HepG2 (cell line): Measurements from ENCODE around the gene ZNF90. TPM values are rescaled to one million over a fixed set of nuclear protein-coding genes. Genes with fewer than 3 reads are reported as not detected.

ENCODE experiments used
- ATAC-seq: fragments of 200-7000 bp; cut with Tn5 transposase; 3 replicates; pipeline ENCODE4 v1.9.1; 2020; ENCODE audit warnings: mild to moderate bottlenecking, moderate library complexity
- BruUV-seq: library from RNA; stranded (reverse); fragments of 400-500 nt; replicated peaks from 2 replicates; lab custom pipeline; 2021; lab: Mats Ljungman, UMichigan
- CTCF ChIA-PET: fragments of 300-600 bp; formaldehyde crosslinking; extraction: SDS; loops from one replicate; lab custom pipeline; 2021; ENCODE audit warnings: low total read pairs, inconsistent platforms, low intra/inter-chr PET ratio; lab: Yijun Ruan, JAX
- POLR2A ChIA-PET: fragments of 350-600 bp; sonication (Branson Sonifier 250); formaldehyde crosslinking; loops from one replicate; lab custom pipeline; 2020; ENCODE audit warnings: antibody characterized with exemption, inconsistent platforms; lab: Yijun Ruan, JAX
- DNase-seq: peaks from one replicate; pipeline ENCODE4 v3.0.0-alpha.2; 2015; ENCODE audit warnings: low spot score
- FAIRE-seq: peaks from 3 replicates; lab custom pipeline; 2011; peaks lifted over from hg19 to GRCh38; lab: Jason Lieb, UNC
- H2AFZ ChIP-seq: one replicate; pipeline ENCODE4 v1.6.1; 2011; ENCODE audit warnings: low read length, inconsistent platforms
- H3K27ac ChIP-seq: fragments of 300-600 bp; 3 replicates; pipeline ENCODE4 v1.8.0; 2011; ENCODE audit warnings: mixed run types, mild to moderate bottlenecking, mixed read lengths, low read length, inconsistent platforms; ENCODE audit not compliant: insufficient read depth; ENCODE audit errors: extremely low read length
- H3K27me3 ChIP-seq, 2 experiments: fragments of 200-600 bp in 1 of 2; 2 replicates in 1 of 2; 3 replicates in 1 of 2; pipeline versions ENCODE4 v1.6.0 to v1.8.0; 2011; ENCODE audit warnings: low read length in 2 of 2, mild to moderate bottlenecking in 2 of 2, moderate library complexity in 2 of 2, inconsistent platforms in 1 of 2; ENCODE audit not compliant: insufficient read depth in 2 of 2, control insufficient read depth in 1 of 2
- H3K36me3 ChIP-seq, 2 experiments: fragments of 200-600 bp in 1 of 2; replicated peaks in 1 of 2; 2 replicates in 1 of 2; 3 replicates in 1 of 2; pipeline versions ENCODE4 v1.5.1 to v1.8.0; 2011; ENCODE audit warnings: low read length in 2 of 2, inconsistent platforms in 1 of 2; ENCODE audit not compliant: insufficient read depth in 2 of 2, control insufficient read depth in 1 of 2
- H3K4me1 ChIP-seq: 2 replicates; pipeline ENCODE4 v1.5.1; 2012; ENCODE audit warnings: low read length, inconsistent platforms; ENCODE audit not compliant: insufficient read depth
- H3K4me2 ChIP-seq: 2 replicates; pipeline ENCODE4 v1.6.0; 2011; ENCODE audit warnings: low read depth, low read length, inconsistent platforms
- H3K4me3 ChIP-seq, 3 experiments: fragments of 200-600 bp in 1 of 3; sonication (generic), shearing (Covaris generic) in 1 of 3; replicated peaks in 1 of 3; 2 replicates each; pipeline ENCODE4 v1.5.1; 2011 to 2016; ENCODE audit warnings: low read length in 3 of 3, inconsistent platforms in 2 of 3, low read depth in 2 of 3, mild to moderate bottlenecking in 2 of 3, control low read depth in 1 of 3, mixed read lengths in 1 of 3; ENCODE audit not compliant: insufficient read depth in 1 of 3
- H3K79me2 ChIP-seq: one replicate; pipeline ENCODE4 v1.6.1; 2011; ENCODE audit warnings: low read length, inconsistent platforms; ENCODE audit not compliant: insufficient read depth
- H3K9ac ChIP-seq: 2 replicates; pipeline ENCODE4 v1.6.0; 2011; ENCODE audit warnings: mild to moderate bottlenecking, low read depth, low read length, inconsistent platforms; ENCODE audit not compliant: insufficient read depth
- H3K9me3 ChIP-seq: 2 replicates; pipeline ENCODE4 v1.5.1; 2012; ENCODE audit warnings: mild to moderate bottlenecking, low read length
- H4K20me1 ChIP-seq: 2 replicates; pipeline ENCODE4 v1.6.0; 2011; ENCODE audit warnings: inconsistent platforms, mild to moderate bottlenecking, low read length, moderate library complexity; ENCODE audit not compliant: insufficient read depth
- CREM ChIP-seq, 2 experiments: sonication (generic) in 1 of 2; formaldehyde crosslinking in 1 of 2; IDR thresholded peaks; 2 replicates each; pipeline versions ENCODE4 v1.4.0 to v1.6.1; 2016 to 2020; ENCODE audit warnings: antibody characterized with exemption in 1 of 2, mild to moderate bottlenecking in 1 of 2, missing genetic modification reagents in 1 of 2
- ERF ChIP-seq: IDR thresholded peaks from 2 replicates; pipeline ENCODE4 v1.6.1; 2018; ENCODE audit warnings: missing biosample characterization, missing genetic modification reagents
- HNRNPH1 ChIP-seq: fragments of 200-400 bp; formaldehyde crosslinking; optimal IDR thresholded peaks from 2 replicates; pipeline ENCODE3; 2017; ENCODE audit warnings: mild to moderate bottlenecking, low read depth, low read length
- IRF9 ChIP-seq: sonication (generic); formaldehyde crosslinking; IDR thresholded peaks from 2 replicates; pipeline ENCODE4 v1.8.0; 2022; ENCODE audit warnings: missing genetic modification reagents, mild to moderate bottlenecking, borderline replicate concordance
- MED1 ChIP-seq: sonication (generic); formaldehyde crosslinking; IDR thresholded peaks from 2 replicates; pipeline ENCODE4 v1.4.0; 2020; ENCODE audit warnings: missing genetic modification reagents
- SOX5 ChIP-seq: IDR thresholded peaks from 2 replicates; pipeline ENCODE4 v1.6.1; 2016; ENCODE audit warnings: borderline replicate concordance
- ZNF17 ChIP-seq: sonication (generic); formaldehyde crosslinking; IDR thresholded peaks from 2 replicates; pipeline ENCODE4 v1.5.0; 2020; ENCODE audit warnings: mild to moderate bottlenecking, missing genetic modification reagents
- ZNF644 ChIP-seq: IDR thresholded peaks from 2 replicates; pipeline ENCODE4 v1.6.1; 2016; ENCODE audit warnings: low read depth
- WGBS: methylation state at CpG from one replicate; pipeline ENCODE4 v1.1.6; 2017; ENCODE audit warnings: low lambda C conversion rate; 5-methylcytosine and 5-hydroxymethylcytosine counted together
- in situ Hi-C: cut with HindIII; loops from 2 replicates; pipeline ENCODE4 v1.10.0; 2017; ENCODE audit warnings: low pct_unique_long_range_greater_than_20kb; ENCODE audit not compliant: extremely low pct_ligation_motif_present
- intact Hi-C: fragments of 100-400 bp; cut with micrococcal nuclease; formaldehyde crosslinking; loops from one replicate; pipeline ENCODE4 v1.10.0; 2022; ENCODE audit not compliant: unreplicated experiment
- polyA plus RNA-seq, 8 experiments: library from polyadenylated mRNA; depleted of rRNA in 3 of 8; stranded (reverse) in 7 of 8; unstranded in 1 of 8; fragments of >200 nt; fragmentation: Illumina TruSeq in 4 of 8; extraction: Trizol in 4 of 8; gene quantifications; 2 replicates each; pipeline versions ENCODE4 v1.2.1 to v1.2.3, GENCODE V29; 2011 to 2016; ENCODE audit warnings: low read depth in 4 of 8, missing spikeins in 1 of 8, mixed read lengths in 1 of 8; ENCODE audit not compliant: insufficient read depth in 1 of 8
- total RNA-seq, 5 experiments: library from RNA; depleted of rRNA; stranded (reverse); fragments of >200 nt; fragmentation: Illumina TruSeq; extraction: Trizol; gene quantifications; 2 replicates each; pipeline ENCODE4 v1.2.3, GENCODE V29; 2016; ENCODE audit warnings: low read depth in 1 of 5
- TF ChIP-seq, protein P1 (sequence below): sonication (generic); formaldehyde crosslinking; IDR thresholded peaks from 2 replicates; pipeline ENCODE4 v1.4.0; 2020; ENCODE audit warnings: mild to moderate bottlenecking, low read depth, missing genetic modification reagents
- TF ChIP-seq, protein P2 (sequence below): sonication (generic); formaldehyde crosslinking; IDR thresholded peaks from 2 replicates; pipeline ENCODE4 v1.5.1; 2020; ENCODE audit warnings: missing genetic modification reagents, mild to moderate bottlenecking, borderline replicate concordance
- TF ChIP-seq, protein P3 (sequence below): sonication (generic); formaldehyde crosslinking; IDR thresholded peaks from 2 replicates; pipeline ENCODE4 v1.9.0; 2021; ENCODE audit warnings: mild to moderate bottlenecking, missing genetic modification reagents
- TF ChIP-seq, protein P4 (sequence below): IDR thresholded peaks from 2 replicates; pipeline ENCODE4 v1.6.1; 2016; ENCODE audit warnings: missing genetic modification reagents, missing compliant biosample characterization

The ZNF90 gene
- total and polyA plus RNA-seq, 2 of the 13 experiments (the other 11 are each of a cell fraction or from before 2014, with no cell fraction given), result 2.1 to 3.8 TPM

- intact Hi-C loops, result no loop called here
- no peak for ATAC-seq
- TF ChIP-seq, protein P1, sequence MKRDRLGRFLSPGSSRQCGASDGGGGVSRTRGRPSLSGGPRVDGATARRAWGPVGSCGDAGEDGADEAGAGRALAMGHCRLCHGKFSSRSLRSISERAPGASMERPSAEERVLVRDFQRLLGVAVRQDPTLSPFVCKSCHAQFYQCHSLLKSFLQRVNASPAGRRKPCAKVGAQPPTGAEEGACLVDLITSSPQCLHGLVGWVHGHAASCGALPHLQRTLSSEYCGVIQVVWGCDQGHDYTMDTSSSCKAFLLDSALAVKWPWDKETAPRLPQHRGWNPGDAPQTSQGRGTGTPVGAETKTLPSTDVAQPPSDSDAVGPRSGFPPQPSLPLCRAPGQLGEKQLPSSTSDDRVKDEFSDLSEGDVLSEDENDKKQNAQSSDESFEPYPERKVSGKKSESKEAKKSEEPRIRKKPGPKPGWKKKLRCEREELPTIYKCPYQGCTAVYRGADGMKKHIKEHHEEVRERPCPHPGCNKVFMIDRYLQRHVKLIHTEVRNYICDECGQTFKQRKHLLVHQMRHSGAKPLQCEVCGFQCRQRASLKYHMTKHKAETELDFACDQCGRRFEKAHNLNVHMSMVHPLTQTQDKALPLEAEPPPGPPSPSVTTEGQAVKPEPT (CRISPR knock-in tag), result no peak
- TF ChIP-seq MED1 (CRISPR knock-in tag) (no peak), ZNF17 (CRISPR knock-in tag) (no peak), ZNF644 (CRISPR knock-in tag) (no peak), HNRNPH1 (no peak), CREM (IDR thresholded peaks at IDR 0.05) (no peak), CREM (CRISPR knock-in tag; IDR thresholded peaks at IDR 0.05) (no peak), ERF (CRISPR knock-in tag) (no peak), SOX5 (no peak), IRF9 (CRISPR knock-in tag) (no peak)
- TF ChIP-seq, protein P2, sequence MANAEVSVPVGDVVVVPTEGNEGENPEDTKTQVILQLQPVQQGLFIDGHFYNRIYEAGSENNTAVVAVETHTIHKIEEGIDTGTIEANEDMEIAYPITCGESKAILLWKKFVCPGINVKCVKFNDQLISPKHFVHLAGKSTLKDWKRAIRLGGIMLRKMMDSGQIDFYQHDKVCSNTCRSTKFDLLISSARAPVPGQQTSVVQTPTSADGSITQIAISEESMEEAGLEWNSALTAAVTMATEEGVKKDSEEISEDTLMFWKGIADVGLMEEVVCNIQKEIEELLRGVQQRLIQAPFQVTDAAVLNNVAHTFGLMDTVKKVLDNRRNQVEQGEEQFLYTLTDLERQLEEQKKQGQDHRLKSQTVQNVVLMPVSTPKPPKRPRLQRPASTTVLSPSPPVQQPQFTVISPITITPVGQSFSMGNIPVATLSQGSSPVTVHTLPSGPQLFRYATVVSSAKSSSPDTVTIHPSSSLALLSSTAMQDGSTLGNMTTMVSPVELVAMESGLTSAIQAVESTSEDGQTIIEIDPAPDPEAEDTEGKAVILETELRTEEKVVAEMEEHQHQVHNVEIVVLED (CRISPR knock-in tag), result no peak
- TF ChIP-seq, protein P3, sequence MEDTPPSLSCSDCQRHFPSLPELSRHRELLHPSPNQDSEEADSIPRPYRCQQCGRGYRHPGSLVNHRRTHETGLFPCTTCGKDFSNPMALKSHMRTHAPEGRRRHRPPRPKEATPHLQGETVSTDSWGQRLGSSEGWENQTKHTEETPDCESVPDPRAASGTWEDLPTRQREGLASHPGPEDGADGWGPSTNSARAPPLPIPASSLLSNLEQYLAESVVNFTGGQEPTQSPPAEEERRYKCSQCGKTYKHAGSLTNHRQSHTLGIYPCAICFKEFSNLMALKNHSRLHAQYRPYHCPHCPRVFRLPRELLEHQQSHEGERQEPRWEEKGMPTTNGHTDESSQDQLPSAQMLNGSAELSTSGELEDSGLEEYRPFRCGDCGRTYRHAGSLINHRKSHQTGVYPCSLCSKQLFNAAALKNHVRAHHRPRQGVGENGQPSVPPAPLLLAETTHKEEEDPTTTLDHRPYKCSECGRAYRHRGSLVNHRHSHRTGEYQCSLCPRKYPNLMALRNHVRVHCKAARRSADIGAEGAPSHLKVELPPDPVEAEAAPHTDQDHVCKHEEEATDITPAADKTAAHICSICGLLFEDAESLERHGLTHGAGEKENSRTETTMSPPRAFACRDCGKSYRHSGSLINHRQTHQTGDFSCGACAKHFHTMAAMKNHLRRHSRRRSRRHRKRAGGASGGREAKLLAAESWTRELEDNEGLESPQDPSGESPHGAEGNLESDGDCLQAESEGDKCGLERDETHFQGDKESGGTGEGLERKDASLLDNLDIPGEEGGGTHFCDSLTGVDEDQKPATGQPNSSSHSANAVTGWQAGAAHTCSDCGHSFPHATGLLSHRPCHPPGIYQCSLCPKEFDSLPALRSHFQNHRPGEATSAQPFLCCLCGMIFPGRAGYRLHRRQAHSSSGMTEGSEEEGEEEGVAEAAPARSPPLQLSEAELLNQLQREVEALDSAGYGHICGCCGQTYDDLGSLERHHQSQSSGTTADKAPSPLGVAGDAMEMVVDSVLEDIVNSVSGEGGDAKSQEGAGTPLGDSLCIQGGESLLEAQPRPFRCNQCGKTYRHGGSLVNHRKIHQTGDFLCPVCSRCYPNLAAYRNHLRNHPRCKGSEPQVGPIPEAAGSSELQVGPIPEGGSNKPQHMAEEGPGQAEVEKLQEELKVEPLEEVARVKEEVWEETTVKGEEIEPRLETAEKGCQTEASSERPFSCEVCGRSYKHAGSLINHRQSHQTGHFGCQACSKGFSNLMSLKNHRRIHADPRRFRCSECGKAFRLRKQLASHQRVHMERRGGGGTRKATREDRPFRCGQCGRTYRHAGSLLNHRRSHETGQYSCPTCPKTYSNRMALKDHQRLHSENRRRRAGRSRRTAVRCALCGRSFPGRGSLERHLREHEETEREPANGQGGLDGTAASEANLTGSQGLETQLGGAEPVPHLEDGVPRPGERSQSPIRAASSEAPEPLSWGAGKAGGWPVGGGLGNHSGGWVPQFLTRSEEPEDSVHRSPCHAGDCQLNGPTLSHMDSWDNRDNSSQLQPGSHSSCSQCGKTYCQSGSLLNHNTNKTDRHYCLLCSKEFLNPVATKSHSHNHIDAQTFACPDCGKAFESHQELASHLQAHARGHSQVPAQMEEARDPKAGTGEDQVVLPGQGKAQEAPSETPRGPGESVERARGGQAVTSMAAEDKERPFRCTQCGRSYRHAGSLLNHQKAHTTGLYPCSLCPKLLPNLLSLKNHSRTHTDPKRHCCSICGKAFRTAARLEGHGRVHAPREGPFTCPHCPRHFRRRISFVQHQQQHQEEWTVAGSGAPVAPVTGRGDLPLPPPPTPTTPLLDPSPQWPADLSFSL (CRISPR knock-in tag), result no peak
- TF ChIP-seq, protein P4, sequence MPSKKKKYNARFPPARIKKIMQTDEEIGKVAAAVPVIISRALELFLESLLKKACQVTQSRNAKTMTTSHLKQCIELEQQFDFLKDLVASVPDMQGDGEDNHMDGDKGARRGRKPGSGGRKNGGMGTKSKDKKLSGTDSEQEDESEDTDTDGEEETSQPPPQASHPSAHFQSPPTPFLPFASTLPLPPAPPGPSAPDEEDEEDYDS (CRISPR knock-in tag), result no peak
These were observed 10.9 kb upstream of the ZNF90 start for GRCh38 chr19:20066861-20067260.

More at GRCh38 chr19:20066861-20067260, 10.9 kb upstream of the ZNF90 start:
- WGBS, result 0% methylated on average over 3 of the region's 3 CpGs
- ChIA-PET CTCF (no interaction called here), POLR2A (no interaction called here)
- Histone ChIP-seq H3K9me3 (peaks cover 55% of the 10 kb centered on the region), H3K9ac (no peak overlapping the region), H3K27ac (no peak overlapping the region), H3K79me2 (no peaks in the 10 kb centered on the region), H2AFZ (no peak overlapping the region), H3K4me2 (no peak overlapping the region), H3K4me3 (no peak overlapping the region), H3K4me1 (no peaks in the 10 kb centered on the region), H3K36me3 (no peaks in the 10 kb centered on the region), H3K27me3 (no peaks in the 10 kb centered on the region), H4K20me1 (no peaks in the 10 kb centered on the region)
- in situ Hi-C loops, result no loop called here
- DNase-seq (no peak), FAIRE-seq (no peak)
- BruUV-seq, result no TSS peak
